Ishikawa (cell line): ENCODE data around the gene C5.

Source experiments
- CEBPB ChIP-seq: IDR thresholded peaks from 2 replicates; pipeline ENCODE4 v1.6.1; 2012
- REST ChIP-seq: IDR thresholded peaks from 2 replicates; pipeline ENCODE4 v1.6.1; 2012; ENCODE audit warnings: low read depth, mild to moderate bottlenecking
- TAF1 ChIP-seq: IDR thresholded peaks from 2 replicates; pipeline ENCODE4 v1.6.1; 2012; ENCODE audit warnings: low read depth, mild to moderate bottlenecking

- TF ChIP-seq REST (no peak), TAF1 (no peak), CEBPB (no peak)
Measured at GRCh38 chr9:120904978-120905301, 145.1 kb downstream of the C5 start.
